GM18858 (cell line): ENCODE measurements around the gene KLC1.
"Not testable (repeated sequence)": the region's sequence is repeated elsewhere in the genome, so short reads cannot be mapped to it uniquely, and the experiment has no call there.

Experiments
- ATAC-seq: cut with Tn5 transposase; IDR thresholded peaks from one replicate; pipeline ENCODE4 v1.9.1; 2021; ENCODE audit not compliant: unreplicated experiment

KLC1 gene

DNA sequence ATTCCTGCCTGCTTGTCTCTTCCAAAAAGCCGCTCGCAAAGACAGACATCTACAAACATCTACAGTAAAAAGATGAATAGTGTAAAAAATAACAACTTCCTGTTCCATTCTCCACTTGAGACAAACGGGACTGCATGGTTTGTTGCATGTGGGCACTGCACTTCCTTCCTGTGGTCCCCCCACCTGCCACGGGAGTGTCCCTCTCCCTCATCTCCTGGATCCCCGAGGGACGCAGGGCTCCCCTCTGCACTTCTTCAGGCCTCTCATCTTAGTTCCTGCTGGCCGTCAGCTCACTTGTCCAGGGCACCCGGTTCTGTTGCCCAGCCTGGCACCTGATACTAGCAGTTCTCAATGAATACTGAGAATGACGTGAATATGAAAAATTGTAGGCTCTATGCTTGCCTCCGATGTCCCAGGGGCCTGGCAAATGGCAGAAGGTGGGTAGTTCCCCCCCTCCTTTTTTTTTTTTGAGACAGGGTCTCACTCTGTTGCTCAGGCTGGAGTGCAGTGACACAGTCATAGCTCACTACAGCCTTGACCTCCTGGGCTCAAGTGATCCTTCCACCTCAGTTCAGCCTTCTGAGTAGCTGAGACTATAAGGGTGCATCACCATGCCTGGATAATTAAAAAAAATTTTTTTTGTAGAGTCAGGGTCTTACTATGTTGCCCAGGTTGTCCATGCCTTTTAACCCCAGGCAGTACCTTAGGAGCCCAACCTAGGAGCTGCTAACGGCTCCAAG lies 3.5 kb upstream of the KLC1 start:
- ATAC-seq, result no peak

DNA sequence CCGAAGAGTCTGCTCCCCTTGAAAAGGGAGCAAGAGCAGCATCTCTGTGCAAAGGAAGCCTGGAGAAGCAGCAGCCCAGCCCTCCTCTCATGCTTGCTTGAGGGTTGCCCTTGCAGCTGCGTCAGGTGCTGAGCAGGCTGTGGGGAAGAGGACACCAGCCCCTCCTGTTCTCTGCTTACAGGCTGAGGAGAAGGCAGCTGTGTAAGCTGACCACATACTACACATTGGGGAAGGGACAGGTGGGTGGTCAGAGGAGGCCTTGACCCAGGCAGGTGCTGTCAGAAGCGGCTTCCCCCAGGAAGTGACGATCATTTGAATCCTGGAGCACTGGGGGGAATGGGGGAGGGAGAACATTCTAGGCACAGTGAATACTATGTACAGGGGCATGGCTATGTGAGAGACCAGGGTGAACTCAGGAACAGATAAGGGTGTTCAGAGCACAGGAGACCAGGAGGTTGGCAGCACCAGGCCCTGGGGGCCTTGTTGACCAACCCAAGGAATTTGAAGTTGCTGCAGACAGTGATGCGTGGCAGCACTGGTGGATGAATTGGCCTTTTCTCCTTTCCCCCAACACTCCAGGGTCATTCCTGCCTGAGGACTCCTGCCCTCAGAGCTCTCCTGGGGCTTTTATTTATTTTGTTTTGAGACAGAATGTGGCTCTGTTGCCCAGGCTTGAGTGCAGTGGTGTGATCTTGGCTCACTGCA lies 2.7 kb upstream of the KLC1 start:
- ATAC-seq, result no peak

DNA sequence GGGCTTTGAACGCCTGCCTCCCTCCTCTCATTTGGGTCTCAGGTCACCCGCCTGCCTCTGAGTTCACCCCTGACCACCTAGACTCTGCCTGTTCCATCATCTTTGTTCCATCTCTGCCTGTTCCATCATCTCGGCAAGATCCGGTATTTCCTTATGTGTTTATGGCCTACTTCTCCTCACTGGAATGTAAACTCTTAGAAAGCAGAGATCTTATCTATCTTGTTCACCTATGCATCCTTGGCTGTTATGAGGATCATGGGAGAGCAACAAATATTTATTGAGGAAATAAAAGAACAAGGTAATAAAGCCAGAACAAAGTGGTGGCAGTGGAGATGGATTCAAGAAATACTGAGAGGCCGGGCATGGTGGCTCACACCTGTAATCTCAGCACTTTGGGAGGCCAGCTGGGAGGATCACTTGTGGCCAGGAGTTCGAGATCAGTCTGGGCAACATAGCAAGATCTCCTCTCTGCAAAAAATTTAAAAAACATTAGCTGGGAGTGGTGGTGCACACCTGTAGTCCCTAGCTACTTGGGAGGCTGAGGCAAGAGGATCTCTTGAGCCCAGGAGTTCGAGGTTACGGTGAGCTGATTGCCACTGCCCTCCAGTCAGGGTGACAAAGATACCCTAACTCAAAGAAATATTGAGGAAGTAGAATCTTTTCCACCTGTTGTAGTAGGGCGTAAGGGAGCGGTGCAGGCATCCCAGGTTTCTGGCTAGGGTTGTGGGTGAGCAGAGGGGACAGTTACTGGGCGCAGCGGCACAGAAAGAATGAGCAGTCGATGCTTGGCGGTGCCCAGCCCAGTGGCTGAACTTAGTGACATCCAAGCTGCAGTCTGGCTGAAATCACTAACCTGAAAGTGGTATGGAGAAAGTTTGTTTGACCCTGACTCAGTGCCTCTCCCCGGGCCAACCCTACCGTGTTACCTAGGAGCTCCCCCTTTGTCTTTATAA lies 1.7 kb upstream of the KLC1 start:
- no peak for ATAC-seq

DNA sequence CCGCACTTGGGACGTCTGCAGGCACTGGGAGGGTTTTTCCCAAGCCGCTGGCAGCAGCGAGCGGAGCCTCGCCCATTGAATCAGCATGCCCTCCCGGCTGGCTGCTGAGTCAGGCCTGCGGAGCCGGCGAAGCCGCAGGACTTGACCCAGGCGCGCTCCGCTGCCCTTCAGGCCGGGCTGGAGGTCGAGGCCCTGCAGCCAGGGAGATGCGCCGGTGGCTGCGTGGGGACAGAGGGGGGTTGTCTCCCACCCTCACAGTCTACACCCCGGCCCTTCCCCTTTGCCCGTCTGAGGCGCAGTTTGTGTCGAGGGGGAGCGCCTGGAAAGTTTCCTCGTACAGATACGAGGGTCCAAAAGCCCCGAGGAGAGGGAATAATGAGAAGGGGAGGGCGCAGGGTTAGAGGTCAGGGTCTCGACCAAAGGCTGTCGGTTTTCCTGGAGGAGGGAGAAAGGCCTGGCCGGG lies 759 bp upstream of the KLC1 start:
- ATAC-seq, result no peak

DNA sequence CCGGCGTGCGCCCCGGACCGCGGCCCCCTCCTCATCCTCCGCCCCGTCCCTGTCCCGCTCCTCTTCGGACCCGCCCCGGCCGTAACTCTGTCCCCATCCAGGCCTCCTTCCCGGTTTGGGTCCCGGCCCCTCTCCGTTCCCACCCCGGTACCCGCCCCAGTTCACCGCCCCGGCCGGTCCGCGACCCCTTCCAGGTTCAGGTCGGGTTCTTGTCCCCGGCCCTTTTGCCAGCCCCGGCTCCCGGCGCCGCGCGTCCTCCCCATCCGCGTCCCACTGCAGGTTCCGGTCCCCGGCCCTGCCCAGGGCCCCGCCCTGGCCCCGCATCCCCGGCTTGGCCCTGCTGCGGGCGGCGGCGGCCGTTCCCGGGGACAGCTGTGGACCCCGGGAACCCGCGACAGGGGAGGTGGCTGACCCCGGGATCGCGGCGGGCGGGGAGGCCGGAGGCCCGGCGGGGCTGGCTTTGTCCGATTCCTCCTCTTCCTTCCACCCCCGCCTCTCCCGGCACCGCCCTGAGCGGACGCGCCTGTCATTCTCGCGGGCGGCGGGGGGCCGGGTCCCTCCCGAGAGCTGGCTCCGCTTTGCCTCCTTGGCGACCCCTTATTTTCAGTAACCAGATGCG lies 601 bp downstream of the KLC1 start:
- no peak for ATAC-seq

DNA sequence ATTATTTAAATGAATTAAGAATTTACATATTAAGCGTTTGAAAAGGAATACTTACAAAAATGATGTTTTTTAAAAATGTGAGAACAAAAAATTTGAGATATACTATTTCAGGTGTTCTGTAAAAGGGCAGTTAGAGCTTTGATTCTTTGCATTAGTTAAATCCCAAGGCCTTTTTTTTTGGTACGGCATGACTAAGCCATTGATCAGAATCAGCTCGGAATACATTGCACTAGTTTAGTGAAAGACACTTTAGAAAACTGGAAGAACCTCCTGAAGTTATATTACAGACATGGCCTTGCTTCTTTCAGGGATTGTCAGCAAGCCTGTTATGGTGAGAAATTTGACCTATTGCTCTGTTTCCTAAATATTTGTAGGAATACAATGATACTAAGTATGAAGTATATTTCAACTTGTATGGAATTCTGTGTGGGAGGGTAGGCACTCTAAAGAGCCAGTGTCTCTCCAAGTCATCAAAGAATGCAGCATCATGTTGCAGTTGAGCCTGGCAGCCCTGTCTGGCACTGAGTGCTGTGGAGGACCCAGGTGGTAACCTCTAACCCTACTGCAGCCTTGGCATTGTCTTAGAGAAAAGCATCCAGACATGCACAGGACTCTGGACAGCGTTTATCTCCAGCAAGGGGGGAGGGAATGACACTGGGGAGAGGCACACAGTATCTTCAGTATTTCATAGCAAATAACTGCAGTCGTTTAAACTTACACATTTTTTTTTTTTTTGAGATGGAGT lies 1.5 kb downstream of the KLC1 start:
- ATAC-seq, result no peak

DNA sequence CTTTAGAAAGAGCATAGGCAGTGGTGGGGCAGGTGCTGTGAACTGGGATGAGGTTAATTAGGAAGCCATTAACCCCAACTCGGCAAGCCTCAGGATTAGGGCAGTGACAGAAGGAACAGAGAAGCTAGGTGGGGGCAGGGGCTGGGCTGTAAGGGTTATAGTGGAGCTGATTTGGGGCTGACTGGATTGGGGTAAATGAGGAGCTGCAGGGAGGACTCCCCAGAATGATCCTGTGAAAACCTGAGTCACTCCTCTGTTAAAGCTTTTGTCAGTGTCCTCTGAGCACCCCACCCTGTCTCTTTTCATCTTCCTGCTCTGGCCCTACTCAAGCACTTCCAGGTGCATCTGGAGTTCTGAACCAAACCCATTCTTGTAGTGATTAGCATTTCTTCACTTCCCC lies 4.4 kb downstream of the KLC1 start:
- ATAC-seq, result no peak

DNA sequence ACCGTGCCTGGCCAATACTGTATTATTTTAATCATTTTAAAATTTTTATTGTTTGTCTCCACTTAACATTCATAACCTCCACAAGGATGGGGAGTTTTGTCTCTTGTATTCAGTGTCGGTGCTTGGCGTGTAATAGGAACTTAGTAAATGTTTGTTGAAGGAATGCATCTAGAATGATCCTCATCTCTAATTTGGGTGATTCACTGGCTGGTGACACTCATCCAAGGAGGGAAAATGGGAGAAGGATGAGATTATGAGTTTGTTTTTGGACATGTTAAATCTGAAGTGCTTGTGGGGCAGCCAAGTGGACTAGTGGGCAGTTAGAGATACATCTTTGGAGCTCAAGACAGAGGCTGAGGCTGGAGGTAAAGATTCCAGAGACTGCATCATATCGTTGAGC lies 5.1 kb downstream of the KLC1 start:
- ATAC-seq, result no peak

DNA sequence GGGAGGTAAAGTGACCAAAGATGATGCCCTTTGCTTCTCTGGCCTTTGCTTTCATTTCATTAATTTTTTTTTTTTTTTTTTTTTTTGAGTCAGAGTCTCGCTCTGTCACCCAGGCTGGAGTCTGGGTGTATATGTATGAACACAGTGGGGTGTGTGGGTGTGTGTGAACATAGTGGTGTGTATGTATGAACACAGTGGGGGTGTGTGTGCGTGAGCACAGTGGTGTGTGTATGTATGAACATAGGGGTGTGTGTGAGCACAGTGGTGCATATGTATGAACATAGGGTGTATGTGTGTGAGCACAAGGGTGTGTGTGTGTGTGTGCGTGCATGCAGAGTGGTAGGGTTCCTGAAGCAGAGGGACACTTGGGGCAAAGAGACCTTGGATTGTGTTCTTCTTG lies 9.6 kb downstream of the KLC1 start:
- ATAC-seq, result no peak

DNA sequence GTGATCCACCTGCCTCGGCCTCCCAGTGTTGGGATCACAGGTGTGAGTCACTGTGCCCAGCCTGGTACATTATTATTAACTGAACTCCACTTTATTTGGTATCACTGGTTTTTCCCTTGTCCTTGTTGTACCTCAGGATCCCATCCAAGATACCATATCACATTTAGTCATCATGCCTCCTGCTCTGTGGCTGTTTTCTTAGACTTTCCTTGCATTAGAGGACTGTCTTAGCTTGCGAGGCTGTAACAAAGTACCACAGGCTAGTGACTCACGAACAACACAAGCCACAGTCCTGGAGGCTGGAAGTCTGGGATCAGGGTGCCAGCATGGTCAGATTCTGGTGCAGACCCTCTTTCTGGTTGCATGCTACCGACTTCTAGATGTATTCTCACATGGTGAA lies 12.2 kb downstream of the KLC1 start:
- ATAC-seq, result no peak

DNA sequence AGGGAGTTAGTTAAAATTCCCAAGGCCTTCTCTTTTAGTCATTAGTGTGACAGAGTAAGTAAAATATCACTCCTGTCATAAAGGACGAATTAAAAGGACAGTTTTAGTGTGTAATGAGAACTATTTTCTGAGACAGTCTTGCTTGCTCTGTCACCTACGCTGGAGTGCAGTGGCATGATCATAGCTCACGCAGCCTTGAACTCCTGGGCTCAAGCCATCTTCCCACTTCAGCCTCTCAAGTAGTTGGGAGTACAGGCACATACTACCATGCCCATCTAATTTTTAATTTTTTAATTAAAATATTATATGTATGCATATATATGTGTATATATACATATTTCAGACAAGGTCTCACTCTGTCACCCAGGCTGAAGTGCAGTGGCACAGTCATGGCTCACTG lies 17.2 kb downstream of the KLC1 start:
- no peak for ATAC-seq

DNA sequence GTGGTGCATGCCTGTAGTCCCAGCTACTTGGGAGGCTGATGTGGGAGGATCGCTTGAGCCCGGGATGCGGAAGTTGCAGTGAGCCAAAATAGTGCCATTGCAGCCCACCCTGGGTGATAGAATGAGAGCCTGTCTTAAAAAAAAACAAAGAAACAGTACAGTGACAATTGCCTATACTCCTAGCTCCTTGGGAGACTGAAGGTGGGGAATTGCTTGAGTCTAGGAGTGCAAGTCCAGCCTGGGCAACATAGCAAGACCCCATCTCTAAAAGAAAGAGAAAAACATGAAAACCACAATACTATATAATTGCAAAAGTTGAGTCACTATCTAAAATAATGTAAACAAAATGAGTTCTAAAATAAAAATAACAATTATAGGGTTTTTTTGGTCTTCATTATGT lies 20.0 kb downstream of the KLC1 start:
- no peak for ATAC-seq

DNA sequence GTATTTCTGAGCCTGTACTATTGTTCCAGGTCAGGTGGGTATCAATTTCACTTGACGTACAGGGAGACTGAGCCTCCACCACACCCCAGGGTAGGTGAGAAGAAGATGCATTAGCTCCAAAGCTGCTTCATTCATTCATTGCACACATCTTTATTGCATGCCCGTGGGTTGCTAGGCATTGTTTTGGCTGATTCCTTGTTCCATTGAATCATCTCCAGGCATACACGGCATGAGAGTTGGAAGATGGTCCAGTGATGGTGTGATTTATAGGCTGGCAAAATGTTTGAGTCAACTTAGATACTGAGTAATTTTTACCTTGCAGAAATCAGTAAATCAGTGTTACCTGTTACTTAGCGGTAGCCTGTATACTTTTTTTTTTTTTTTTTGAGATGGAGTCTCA lies 21.2 kb downstream of the KLC1 start:
- no peak for ATAC-seq

DNA sequence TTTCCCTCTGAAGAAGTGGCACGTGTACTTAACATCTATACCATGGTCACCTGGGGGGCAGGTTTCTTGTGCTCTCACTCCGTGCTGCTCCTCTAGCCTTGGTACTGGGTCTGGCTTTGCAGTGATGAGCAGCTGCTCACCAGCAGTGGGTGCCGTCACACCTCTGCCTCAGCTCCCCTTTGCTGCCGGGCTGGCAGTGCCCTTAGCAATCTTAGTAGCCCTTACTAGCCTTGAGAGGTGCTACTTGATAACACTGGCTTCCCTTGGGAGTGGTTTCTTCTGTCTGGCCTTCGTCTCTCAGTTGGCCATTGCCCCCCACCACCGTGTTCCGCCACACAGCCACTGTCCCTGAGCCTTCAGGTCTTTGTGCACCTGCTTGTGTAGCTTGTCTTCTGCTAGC lies 22.6 kb downstream of the KLC1 start:
- no peak for ATAC-seq

DNA sequence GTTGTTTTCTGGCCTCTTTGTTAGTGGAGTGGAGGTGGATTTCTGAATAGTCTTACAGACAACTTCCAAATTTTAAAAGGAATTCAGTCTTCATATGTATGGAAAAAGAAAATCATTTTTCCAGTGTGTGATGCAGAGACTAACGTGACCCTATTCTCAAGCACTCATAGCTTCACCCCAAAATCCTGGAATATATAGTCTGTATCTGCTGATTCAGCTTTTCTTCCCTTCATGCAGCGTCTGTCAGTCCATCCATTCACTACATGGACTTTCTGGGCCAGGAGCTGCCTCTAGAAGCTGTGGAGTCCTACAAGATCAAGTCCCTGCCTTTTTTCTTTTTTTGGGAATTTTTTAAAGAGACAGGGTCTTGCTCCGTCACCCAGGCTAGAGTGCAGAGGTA lies 23.8 kb downstream of the KLC1 start:
- ATAC-seq, result no peak

DNA sequence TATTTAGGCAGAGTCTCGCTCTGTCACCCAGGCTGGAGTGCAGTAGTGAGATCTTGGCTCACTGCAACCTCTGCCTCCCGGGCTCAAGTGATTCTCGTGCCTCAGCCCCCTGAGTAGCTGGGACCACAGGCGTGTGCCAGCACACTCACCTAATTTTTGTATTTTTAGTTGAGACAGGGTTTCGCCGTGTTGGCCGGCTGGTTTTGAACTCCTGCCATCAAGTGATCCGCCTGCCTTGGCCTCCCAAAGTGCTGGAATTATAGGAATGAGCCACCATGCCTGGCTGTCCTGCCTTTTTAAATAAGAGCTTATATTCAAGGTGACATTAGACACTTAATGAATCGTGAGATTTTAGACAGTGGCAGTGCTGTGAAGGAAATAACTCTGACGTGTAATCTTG lies 24.3 kb downstream of the KLC1 start:
- not testable (repeated sequence) for ATAC-seq

DNA sequence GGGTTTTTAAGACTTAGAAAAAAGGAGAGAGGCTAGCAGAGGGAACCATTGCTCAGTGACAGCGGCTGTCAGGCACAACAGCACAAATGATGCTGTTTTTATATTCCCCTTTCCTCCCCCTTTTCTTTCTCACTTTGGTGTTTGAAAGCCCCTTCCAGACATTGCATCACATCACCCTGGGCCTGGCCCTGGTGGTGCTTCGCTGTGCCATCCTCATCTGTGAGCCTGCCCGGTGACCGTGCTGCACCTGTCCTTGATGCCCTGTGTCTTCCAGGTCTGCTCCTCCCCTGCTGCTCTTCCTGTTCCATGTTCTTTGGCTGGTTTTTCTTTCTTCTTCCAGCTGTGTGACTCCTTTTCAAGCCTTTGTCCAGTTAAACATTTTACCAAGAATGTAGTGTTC lies 24.8 kb downstream of the KLC1 start:
- no peak for ATAC-seq

DNA sequence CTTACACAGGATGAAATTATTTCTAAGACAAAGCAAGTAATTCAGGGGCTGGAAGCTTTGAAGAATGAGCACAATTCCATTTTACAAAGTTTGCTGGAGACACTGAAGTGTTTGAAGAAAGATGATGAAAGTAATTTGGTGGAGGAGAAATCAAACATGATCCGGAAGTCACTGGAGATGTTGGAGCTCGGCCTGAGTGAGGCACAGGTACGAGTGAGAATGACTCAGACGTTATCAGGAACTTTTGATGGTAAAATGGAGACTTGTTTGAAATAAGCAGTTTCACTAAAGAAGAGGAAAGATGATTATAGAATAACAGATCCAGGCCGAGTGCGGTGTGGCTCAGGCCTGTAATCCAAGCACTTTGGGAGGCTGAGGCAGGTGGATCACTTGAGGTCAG lies 25.6 kb downstream of the KLC1 start:
- ATAC-seq, result no peak

DNA sequence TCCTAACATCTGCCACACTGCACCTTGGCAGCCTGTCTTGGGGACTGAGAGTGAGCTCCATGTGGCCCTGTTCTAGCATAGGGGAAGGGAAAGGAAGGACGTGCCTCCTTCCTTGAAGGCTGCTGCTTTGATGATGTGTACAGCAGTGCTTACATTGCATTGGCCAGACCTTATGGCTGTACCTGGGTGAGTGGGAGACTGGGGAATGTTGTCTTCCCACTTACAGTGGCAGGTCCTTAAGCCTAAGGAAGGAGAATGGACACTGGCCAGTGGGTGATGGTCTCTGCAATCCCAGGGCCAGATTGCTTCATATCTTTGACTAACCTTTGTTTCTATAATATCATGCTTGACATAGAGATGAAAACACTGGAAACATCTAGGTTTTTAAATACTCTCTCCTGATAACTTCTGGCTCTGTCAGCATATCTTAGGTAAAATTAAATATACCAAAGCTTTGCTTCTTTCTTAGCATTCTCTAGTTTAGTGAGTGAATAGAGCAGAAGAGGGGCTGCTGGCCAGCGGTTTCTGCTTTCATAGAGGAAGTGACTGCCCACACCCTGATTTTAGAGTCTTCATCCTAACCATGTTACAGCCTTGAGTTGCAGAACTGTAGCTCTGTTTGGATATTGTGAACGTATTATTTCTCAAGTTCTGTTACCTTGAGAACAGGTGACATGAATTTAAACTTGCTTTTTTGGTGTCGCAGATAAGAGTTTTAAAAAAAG lies 27.2 kb downstream of the KLC1 start:
- no peak for ATAC-seq

DNA sequence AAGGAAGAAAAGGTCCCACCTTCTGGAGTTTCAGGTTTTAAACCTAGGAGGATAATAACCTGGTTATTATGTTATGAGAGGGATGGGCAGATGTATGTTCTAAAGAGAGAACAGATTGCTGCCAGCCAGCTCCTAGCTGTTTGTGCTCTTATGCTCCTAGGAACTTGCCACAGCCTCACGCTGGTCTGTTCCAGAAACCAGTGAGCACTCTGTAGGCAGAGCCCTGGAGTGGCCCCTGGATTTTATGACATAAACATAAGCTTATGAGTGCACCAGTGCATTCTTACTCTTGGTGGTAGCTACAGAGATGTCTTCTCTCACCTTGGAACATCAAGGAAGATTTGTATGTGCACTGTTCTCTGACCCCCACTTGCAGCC lies 27.7 kb downstream of the KLC1 start:
- no peak for ATAC-seq
